Osteoblast (primary cell): ENCODE data around the gene ASB17. TPM values are rescaled to one million over a fixed set of nuclear protein-coding genes. Genes with fewer than 3 reads are reported as not detected.

Experiments
- DNase-seq: peaks from one replicate; pipeline ENCODE4 v3.0.0; 2011; ENCODE audit warnings: low spot score, mixed read lengths; ENCODE audit not compliant: insufficient read length; ENCODE audit errors: missing footprints
- H2AFZ ChIP-seq: 2 replicates; pipeline ENCODE4 v1.6.0; 2011; ENCODE audit warnings: mild to moderate bottlenecking, low read length
- H3K27ac ChIP-seq: 2 replicates; pipeline ENCODE4 v1.5.1; 2011; ENCODE audit warnings: mild to moderate bottlenecking, low read depth, low read length, moderate library complexity
- H3K27me3 ChIP-seq: 2 replicates; pipeline ENCODE4 v1.6.0; 2012; ENCODE audit warnings: mild to moderate bottlenecking, control low read depth, inconsistent platforms, low read length, moderate library complexity; ENCODE audit not compliant: insufficient read depth
- H3K36me3 ChIP-seq: 2 replicates; pipeline ENCODE4 v1.5.1; 2011; ENCODE audit warnings: mild to moderate bottlenecking, low read length, control low read depth, moderate library complexity; ENCODE audit not compliant: insufficient read depth
- H3K4me1 ChIP-seq: 2 replicates; pipeline ENCODE4 v1.5.1; 2011; ENCODE audit warnings: mild to moderate bottlenecking, low read length, control low read depth, moderate library complexity; ENCODE audit not compliant: insufficient read depth
- H3K4me2 ChIP-seq: 2 replicates; pipeline ENCODE4 v1.6.0; 2011; ENCODE audit warnings: mild to moderate bottlenecking, low read length; ENCODE audit not compliant: insufficient read depth
- H3K4me3 ChIP-seq: fragments of 200-600 bp; sonication (generic); 3 replicates; pipeline ENCODE4 v1.5.1; 2012; ENCODE audit warnings: mild to moderate bottlenecking, low read length, inconsistent platforms; ENCODE audit not compliant: insufficient read depth
- H3K79me2 ChIP-seq: 2 replicates; pipeline ENCODE4 v1.6.0; 2012; ENCODE audit warnings: mild to moderate bottlenecking, low read length, control low read depth, inconsistent platforms; ENCODE audit not compliant: insufficient read depth
- H3K9me3 ChIP-seq: 2 replicates; pipeline ENCODE4 v1.5.1; 2011; ENCODE audit warnings: low read depth, low read length, control low read depth
- H4K20me1 ChIP-seq: 2 replicates; pipeline ENCODE4 v1.6.0; 2012; ENCODE audit warnings: mild to moderate bottlenecking, low read length, control low read depth; ENCODE audit not compliant: insufficient read depth
- CTCF ChIP-seq: IDR thresholded peaks from 2 replicates; pipeline ENCODE4 v1.5.1; 2011; ENCODE audit warnings: mild to moderate bottlenecking, low read depth, low read length, moderate library complexity; ENCODE audit errors: extremely low read depth
- total RNA-seq: library from RNA; depleted of rRNA; stranded (reverse); fragments of >200 nt; gene quantifications from 2 replicates; pipeline ENCODE4 v1.2.3, GENCODE V29; 2012

Gene ASB17
- total RNA-seq, 1 donor: not detected

- no peak overlapping the region for H3K4me3 ChIP-seq
- no peaks in the 10 kb centered on the region for H3K4me1 ChIP-seq
- H3K36me3 ChIP-seq: no peaks in the 10 kb centered on the region
- no peaks in the 10 kb centered on the region for H3K27me3 ChIP-seq
- H3K4me2 ChIP-seq: no peak overlapping the region
- TF ChIP-seq CTCF: no peak
- H4K20me1 ChIP-seq: no peaks in the 10 kb centered on the region
- no peak overlapping the region for H3K27ac ChIP-seq
- H3K79me2 ChIP-seq: no peaks in the 10 kb centered on the region
- H3K9me3 ChIP-seq: no peaks in the 10 kb centered on the region
- H2AFZ ChIP-seq: no peak overlapping the region
- DNase-seq: no peak
Measured at GRCh38 chr1:75937034-75937433, 4.8 kb upstream of the ASB17 start.

- no peak for DNase-seq
- H3K4me3 ChIP-seq: no peak overlapping the region
Measured at GRCh38 chr1:75922698-75923097, 9.5 kb downstream of the ASB17 start.

GRCh38 chr1:75916834-75917233 is 15.4 kb downstream of the ASB17 start:
- Histone ChIP-seq H2AFZ (no peak overlapping the region), H3K9me3 (no peaks in the 10 kb centered on the region), H3K4me1 (no peaks in the 10 kb centered on the region), H3K4me2 (no peak overlapping the region), H3K27me3 (no peaks in the 10 kb centered on the region), H3K4me3 (no peak overlapping the region), H3K27ac (no peak overlapping the region), H3K36me3 (no peaks in the 10 kb centered on the region), H3K79me2 (no peaks in the 10 kb centered on the region), H4K20me1 (no peaks in the 10 kb centered on the region)
- no peak for DNase-seq
- no peak for TF ChIP-seq CTCF

More at GRCh38 chr1:75922698-75923097, 9.5 kb downstream of the ASB17 start:
- H3K9me3 ChIP-seq: no peaks in the 10 kb centered on the region
- H2AFZ ChIP-seq: no peak overlapping the region
- H3K27ac ChIP-seq: no peak overlapping the region
- no peaks in the 10 kb centered on the region for H3K79me2 ChIP-seq
- H3K4me2 ChIP-seq: no peak overlapping the region
- H3K36me3 ChIP-seq: no peaks in the 10 kb centered on the region
- H4K20me1 ChIP-seq: no peaks in the 10 kb centered on the region
- TF ChIP-seq CTCF: no peak
- H3K4me1 ChIP-seq: no peaks in the 10 kb centered on the region
- H3K27me3 ChIP-seq: no peaks in the 10 kb centered on the region

GRCh38 chr1:75908717-75909152 is 23.5 kb downstream of the ASB17 start:
- no peaks in the 10 kb centered on the region for H3K9me3 ChIP-seq
- no peaks in the 10 kb centered on the region for H4K20me1 ChIP-seq
- H3K27me3 ChIP-seq: no peaks in the 10 kb centered on the region
- no peak overlapping the region for H3K27ac ChIP-seq
- TF ChIP-seq CTCF: peak; percentile 54
- no peaks in the 10 kb centered on the region for H3K79me2 ChIP-seq
- peak; percentile 35 for DNase-seq
- H3K4me2 ChIP-seq: peak overlapping the region; percentile 52
- H3K4me1 ChIP-seq: no peaks in the 10 kb centered on the region
- no peaks in the 10 kb centered on the region for H3K36me3 ChIP-seq
- no peak overlapping the region for H3K4me3 ChIP-seq
- peak overlapping the region; percentile 22 for H2AFZ ChIP-seq
